Stimulated activated CD4-positive, alpha-beta T cell treated with anti-CD3 and anti-CD28 coated beads, TNF-alpha, amount 100 ng/mL, for 4 hours (primary cell): ENCODE measurements around the gene TTC16.

Source experiments
- DNase-seq, 3 experiments: peaks; one replicate each; pipeline ENCODE4 v3.0.0-alpha.2; 2020; ENCODE audit warnings: low read depth in 3 of 3

Gene TTC16

GRCh38 chr9:127720031-127720864, 4.4 kb downstream of the TTC16 start:
- DNase-seq: no peak

DNA sequence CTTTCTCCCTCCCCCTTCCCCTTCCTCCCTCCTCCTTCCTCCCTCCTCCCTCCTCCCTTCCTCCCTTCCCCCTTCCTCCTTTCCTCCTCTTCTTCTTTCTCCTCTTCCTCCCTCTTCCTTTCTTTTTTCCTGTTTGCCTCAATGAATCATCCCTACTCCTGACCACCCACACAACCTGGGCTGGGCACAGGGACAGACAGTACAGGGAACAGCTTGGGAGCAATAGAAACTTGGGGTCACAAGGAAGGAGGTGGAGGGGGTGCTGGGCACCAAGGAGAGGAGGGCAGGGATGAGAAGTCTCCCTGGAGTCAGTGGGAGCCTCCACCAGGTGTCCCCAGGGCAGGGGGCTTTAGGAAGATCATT, 5.0 kb downstream of the TTC16 start:
- DNase-seq: no peak

- no peak for DNase-seq
Measured at GRCh38 chr9:127721391-127721821, 5.5 kb downstream of the TTC16 start.

GRCh38 chr9:127722055-127722745, 6.3 kb downstream of the TTC16 start:
- no peak for DNase-seq

- DNase-seq: no peak
Measured at GRCh38 chr9:127723013-127723412, 7.1 kb downstream of the TTC16 start.

- DNase-seq: no peak
Measured at GRCh38 chr9:127723444-127723843, 7.6 kb downstream of the TTC16 start.

- DNase-seq: no peak
Measured at GRCh38 chr9:127724012-127724411, 8.1 kb downstream of the TTC16 start.

GRCh38 chr9:127726871-127727270, 11.0 kb downstream of the TTC16 start:
- DNase-seq: no peak

DNA sequence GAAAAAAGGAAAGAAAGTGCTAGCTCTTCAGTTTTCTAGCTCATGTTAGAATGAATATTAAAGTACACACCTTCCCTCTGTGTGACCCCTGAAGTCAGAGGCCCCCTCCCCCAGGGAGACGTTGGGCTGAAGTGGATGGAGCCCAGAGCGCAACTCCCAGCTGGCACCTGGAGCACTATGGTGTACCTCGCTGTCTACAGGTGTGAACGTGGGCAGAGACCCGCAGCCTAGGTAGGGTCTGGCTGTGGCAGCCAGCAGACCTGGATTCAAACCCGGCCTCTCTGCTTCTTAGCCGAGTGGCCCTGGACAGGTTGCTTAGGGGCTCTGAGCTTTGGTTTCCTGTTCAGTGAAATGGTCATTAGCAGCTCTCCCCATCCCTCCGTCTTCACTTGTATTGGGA, 12.9 kb downstream of the TTC16 start:
- no peak for DNase-seq

- DNase-seq: no peak
Measured at GRCh38 chr9:127729522-127730256, 13.8 kb downstream of the TTC16 start.

- DNase-seq: no peak
Measured at GRCh38 chr9:127730262-127730661, 14.4 kb downstream of the TTC16 start.

- no peak for DNase-seq
Measured at GRCh38 chr9:127730799-127731410, 15.0 kb downstream of the TTC16 start.

DNA sequence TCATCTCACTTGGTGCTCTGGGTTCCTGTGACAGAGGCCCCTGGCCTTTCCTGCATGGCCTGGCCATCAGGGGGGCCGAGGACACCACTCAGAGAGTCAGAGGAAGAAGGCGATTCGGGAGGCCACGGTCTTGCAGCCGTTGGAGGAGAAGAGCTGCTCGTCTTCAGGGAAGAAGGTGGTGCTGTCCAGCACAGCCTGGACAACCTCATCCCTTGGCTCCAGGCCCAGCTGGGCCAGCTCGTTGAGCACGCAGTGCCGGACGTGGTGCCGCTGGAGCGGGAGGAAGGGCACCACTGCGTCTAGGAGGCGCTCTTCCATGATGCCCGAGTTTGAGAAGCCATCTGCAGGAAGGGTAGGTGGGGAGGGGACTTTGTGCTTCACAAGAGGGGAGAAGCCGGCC, 16.1 kb downstream of the TTC16 start:
- no peak for DNase-seq

- no peak for DNase-seq
Measured at GRCh38 chr9:127732444-127732843, 16.6 kb downstream of the TTC16 start.

DNA sequence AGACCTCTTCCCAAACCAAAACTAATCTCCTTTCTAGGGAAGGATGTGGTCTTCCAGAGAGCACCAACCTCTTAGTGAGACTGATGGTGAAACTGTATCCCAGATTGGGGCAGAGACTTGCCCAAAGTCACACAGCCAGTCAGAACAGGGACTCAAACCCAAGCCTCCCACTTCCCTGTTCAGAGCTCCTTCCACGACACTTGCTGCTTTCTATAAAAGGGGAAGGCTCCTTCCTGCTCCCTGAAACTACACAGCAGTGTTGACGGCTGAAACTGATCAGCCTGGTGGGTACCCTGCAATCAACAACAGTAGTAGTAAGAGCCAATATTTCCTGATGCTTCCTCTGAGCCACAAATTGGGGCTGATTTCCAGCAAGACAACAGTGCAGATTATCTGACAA, 17.7 kb downstream of the TTC16 start:
- no peak for DNase-seq

DNA sequence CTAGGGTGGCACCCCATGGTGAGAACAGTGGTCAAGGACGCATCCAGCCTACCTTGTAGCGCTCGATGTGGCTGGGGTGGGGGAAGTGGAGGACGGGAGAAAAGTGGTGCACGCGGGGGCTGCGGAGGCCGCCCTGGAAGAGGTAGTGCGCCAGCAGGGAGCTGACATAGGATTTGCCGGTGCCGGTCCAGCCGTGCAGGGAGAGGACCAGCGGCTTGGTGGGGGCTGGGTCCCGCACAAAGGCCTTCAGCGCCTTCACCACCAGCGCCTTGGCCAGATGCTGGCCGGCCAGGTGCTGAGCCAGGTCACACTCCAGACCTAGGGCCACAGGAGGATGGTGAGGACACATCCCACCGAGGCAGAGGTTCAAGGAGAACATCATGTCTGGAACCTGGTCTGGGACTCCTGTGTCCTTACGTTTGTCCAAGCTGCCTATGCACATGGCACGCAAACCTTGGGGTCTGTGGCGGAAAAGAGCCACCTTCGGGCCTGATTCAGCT, 18.4 kb downstream of the TTC16 start:
- no peak for DNase-seq

DNA sequence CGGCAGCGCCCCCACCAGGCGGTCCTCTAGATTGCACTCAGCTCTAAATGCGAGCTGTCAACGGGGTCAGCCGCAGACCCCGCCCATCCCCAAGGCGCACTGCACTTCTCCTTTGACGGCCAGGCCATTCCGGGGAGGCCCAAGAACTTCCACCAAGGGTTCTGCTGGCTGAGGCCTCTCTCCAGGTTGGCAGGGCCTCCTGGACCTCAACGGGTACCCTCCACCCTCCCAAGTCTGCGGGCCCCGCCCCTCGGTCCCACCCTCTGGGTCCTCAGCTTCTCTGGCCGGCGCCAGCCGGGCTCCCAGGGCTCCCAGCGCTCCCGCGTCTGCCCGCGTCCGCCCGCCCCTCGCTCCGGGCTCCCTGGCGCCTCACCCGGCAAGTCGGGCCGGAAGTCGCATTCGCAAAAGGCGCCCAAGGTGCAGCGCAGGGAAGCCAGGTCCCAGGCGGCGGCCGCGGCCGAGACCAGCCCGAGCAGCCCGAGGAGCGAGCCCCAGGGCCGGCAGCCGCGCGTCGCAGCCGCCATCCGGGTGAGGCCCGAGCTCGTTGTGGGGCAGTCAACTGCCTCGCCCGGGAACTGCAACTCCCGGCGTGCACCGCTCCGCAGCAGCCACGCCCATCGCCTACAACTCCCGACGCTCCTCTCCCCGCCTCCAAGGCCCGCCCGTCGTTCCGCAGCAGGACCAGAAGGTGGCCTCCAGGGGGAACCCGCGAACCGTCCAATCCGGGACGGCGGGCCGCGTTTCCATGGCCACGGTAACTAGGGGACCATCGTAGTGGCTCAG, 19.1 kb downstream of the TTC16 start, which contains the start of gene TOR2A:
Gene TOR2A, minus strand, starts transcription at position 548 of the 783 bp plus-strand sequence. Its CDS starts 24 bp downstream, at position 524.
- DNase-seq: peak; percentile 95 to 96 (median 95)

DNA sequence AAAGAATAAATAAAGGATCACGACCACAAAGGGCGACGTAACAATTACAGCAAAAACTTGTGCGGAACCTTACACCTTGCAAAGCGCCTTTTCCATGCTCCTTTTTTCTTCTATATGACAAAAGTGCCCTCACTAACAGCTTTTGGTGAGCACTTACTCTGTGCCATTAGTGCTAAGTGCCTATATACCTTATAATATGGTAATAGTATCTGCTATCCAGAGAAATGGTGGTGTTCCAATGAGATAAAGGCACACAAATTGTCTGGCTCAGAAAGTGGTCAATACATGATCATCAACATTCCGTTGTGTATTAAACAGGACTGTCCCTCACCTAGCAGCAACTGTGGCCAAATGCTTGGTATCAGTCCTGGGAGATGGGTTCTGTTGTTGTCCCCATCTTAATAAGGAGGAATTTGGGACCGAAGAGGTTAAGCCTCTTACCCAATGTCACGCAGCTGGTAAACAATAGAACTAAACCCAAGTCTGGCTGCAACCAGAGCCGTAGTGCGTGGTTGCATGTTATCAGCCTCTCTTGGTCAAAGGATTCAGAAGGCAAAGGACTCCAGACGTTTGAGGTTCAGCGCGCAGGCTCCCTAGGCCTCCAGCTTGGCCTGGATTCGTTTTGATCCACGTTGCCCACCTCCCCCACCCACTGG, 19.8 kb downstream of the TTC16 start:
- no peak for DNase-seq

DNA sequence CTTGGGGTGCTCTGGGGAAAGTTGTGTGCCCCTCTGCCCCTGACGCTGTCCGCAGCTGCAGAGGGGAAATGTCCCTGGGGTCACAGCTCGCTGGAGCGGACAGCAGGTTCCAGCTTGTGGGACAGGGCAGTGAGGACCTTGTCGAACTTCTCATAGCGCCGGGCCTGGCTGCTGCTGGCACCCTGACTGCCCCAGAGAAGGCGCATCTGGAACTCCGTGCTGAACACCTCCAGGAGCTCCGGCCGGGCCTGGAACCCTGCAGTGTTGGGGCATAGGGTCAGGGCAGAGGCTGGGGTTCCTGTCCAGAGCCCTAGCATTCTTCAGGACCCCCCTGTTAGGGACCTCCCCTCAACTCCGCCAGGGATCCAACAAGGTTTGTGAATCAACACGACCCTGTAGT, 22.8 kb downstream of the TTC16 start:
- DNase-seq: no peak

DNA sequence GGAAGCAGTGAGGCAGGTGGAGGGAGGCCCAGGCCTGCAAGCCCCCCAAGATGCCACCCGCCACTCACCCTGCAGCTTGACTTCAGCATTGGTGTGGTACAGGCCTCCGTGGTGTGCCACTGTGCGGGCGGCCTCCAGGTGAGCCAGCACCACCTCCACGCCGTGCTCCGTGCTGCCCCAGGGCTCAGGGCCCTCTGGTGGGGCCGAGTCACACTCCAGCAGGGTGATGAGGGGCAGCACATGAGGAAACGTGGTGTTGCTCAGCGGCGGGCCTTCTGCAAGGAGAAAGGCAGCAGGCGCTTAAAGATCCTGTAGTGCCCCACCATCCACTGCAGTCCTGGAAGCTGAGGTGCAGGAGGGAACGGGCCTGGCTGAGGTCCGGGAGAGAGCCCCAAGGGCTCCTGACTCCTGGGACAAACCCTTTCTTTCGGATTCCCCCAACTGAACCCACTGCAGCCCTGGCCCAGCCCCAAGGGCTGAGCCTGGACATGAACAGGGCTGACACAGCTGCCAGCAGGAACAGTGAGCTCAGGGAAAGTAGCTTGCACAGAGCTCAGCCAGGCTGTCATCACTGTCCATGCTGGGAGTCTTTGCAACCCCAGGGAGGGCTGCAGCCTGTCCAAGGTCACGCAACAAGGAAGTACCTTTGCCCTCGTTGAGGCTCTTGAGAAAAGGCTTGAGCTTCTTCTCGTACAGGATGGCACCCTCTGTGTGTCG, 23.9 kb downstream of the TTC16 start:
- no peak for DNase-seq
